HG03460 (cell line): ENCODE measurements around the gene ADNP.

ENCODE experiments used
- ATAC-seq: cut with Tn5 transposase; IDR thresholded peaks from one replicate; pipeline ENCODE4 v1.9.1; 2021; ENCODE audit not compliant: unreplicated experiment

Gene ADNP

GRCh38 chr20:50852085-50852484, 79.2 kb downstream of the ADNP start:
- ATAC-seq, result no peak

GRCh38 chr20:50850721-50851286, 80.4 kb downstream of the ADNP start:
- ATAC-seq, result no peak

- ATAC-seq, result no peak
These were observed 82.2 kb downstream of the ADNP start for GRCh38 chr20:50848846-50849673.

GRCh38 chr20:50848341-50848808, 82.9 kb downstream of the ADNP start:
- ATAC-seq, result no peak

GRCh38 chr20:50845566-50846215, 85.5 kb downstream of the ADNP start:
- ATAC-seq, result no peak

- peak; percentile 85 for ATAC-seq
These were observed 86.7 kb downstream of the ADNP start for GRCh38 chr20:50844430-50845100.

GRCh38 chr20:50843331-50844276, 87.6 kb downstream of the ADNP start:
- ATAC-seq, result no peak

- ATAC-seq, result no peak
These were observed 88.4 kb downstream of the ADNP start for GRCh38 chr20:50842821-50843220.
